ENCODE results near the gene POLR3H. TPM values are rescaled to one million over a fixed set of nuclear protein-coding genes. Genes with fewer than 3 reads are reported as not detected.
A peak's percentile ranks its signal among the peaks of the same experiment; 100 is the strongest.

POLR3H gene
- total and polyA plus RNA-seq, 2 donors (not counting 3 experiments of a cell fraction or from before 2014, with no cell fraction given), result 31.2 to 39.4 TPM

GRCh38 chr22:41524251-41524661, 20.0 kb downstream of the POLR3H start:
- no peak for TF ChIP-seq MYC (IDR thresholded peaks at IDR 0.05; ENCODE audit: low read depth, low read length)
- TF ChIP-seq FOS (IDR thresholded peaks at IDR 0.05; ENCODE audit: borderline replicate concordance, insufficient read depth, low read length), result no peak
- ChIA-PET CTCF (interaction anchor here (1.8 to 4.5 kb wide), 2 partner anchors 120 to 121 kb away, joined by 9 to 124 read pairs; no protein-coding TSS in a partner anchor), POLR2A (no interaction called here)
- dilution Hi-C loops (cut with MboI; ENCODE audit: extremely low pct_ligation_motif_present, low sequenced_read_pairs) (no loop called here), intact Hi-C loops (cut with micrococcal nuclease) (no loop called here)
- H3K9me3 ChIP-seq (replicated peaks; ENCODE audit: control insufficient read depth, insufficient read depth, low read length), result no peaks in the 10 kb centered on the region
- H3K4me1 ChIP-seq (ENCODE audit: control insufficient read depth, extremely low read depth, insufficient read depth, low read length), result no peaks in the 10 kb centered on the region
- FAIRE-seq (no peak), DNase-seq (ENCODE audit: low read depth, low spot score) (peak; percentile 29)
- no TSS peak for BruUV-seq (replicated peaks)
- no peak overlapping the region for H3K4me3 ChIP-seq (replicated peaks in 1 of 3; ENCODE audit: insufficient read depth in 1 of 3, low read depth in 1 of 3, low read length in 3 of 3)
- no peaks in the 10 kb centered on the region for H3K27me3 ChIP-seq (ENCODE audit: control insufficient read depth in 2 of 2, insufficient read depth in 2 of 2, low read length in 2 of 2)
- no peak overlapping the region for H2AFZ ChIP-seq (ENCODE audit: low read depth, low read length)
- H3K79me2 ChIP-seq (ENCODE audit: control insufficient read depth, insufficient read depth, low read length), result no peaks in the 10 kb centered on the region
- H3K36me3 ChIP-seq (ENCODE audit: control insufficient read depth in 2 of 2, extremely low read depth in 1 of 2, insufficient read depth in 2 of 2, low read length in 2 of 2), result peaks cover 0 to 35% of the 10 kb centered on the region in 2 experiments
- no peaks in the 10 kb centered on the region for H4K20me1 ChIP-seq (replicated peaks; ENCODE audit: control insufficient read depth, extremely low read depth, insufficient read depth, low read length)
- H3K4me2 ChIP-seq (ENCODE audit: insufficient read depth, low read length), result no peak overlapping the region
- H3K9ac ChIP-seq (replicated peaks; ENCODE audit: extremely low read depth, insufficient read depth, low read length), result no peak overlapping the region
- H3K9me1 ChIP-seq (replicated peaks; ENCODE audit: control insufficient read depth, extremely low read depth, insufficient read depth, low read length), result no peaks in the 10 kb centered on the region
- H3K27ac ChIP-seq (ENCODE audit: insufficient read depth, low read depth, low read length), result no peak overlapping the region

- ChIA-PET POLR2A (no interaction called here), CTCF (interaction anchor here (1.8 kb wide), 1 partner anchor 120 kb away, joined by 9 read pairs; no protein-coding TSS in a partner anchor)
- TF ChIP-seq, protein P1, sequence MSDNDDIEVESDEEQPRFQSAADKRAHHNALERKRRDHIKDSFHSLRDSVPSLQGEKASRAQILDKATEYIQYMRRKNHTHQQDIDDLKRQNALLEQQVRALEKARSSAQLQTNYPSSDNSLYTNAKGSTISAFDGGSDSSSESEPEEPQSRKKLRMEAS (IDR thresholded peaks at IDR 0.05; ENCODE audit: insufficient read depth, insufficient read length), result no peak
- peak; percentile 44 for TF ChIP-seq POLR2AphosphoS5 (IDR thresholded peaks at IDR 0.05; ENCODE audit: insufficient read depth, low read depth, low read length)
- no peaks in the 10 kb centered on the region for H3K9me3 ChIP-seq (replicated peaks; ENCODE audit: control insufficient read depth, insufficient read depth, low read length)
- H3K36me3 ChIP-seq (ENCODE audit: control insufficient read depth in 2 of 2, extremely low read depth in 1 of 2, insufficient read depth in 2 of 2, low read length in 2 of 2), result peaks cover 0 to 37% of the 10 kb centered on the region in 2 experiments
- no TSS peak for BruUV-seq (replicated peaks)
- H3K9me1 ChIP-seq (replicated peaks; ENCODE audit: control insufficient read depth, extremely low read depth, insufficient read depth, low read length), result no peaks in the 10 kb centered on the region
- no peaks in the 10 kb centered on the region for H4K20me1 ChIP-seq (replicated peaks; ENCODE audit: control insufficient read depth, extremely low read depth, insufficient read depth, low read length)
- H3K27me3 ChIP-seq (ENCODE audit: control insufficient read depth in 2 of 2, insufficient read depth in 2 of 2, low read length in 2 of 2), result no peaks in the 10 kb centered on the region
- no peak overlapping the region for H2AFZ ChIP-seq (ENCODE audit: low read depth, low read length)
- FAIRE-seq (no peak), DNase-seq (ENCODE audit: low read depth, low spot score) (no peak)
- H3K4me3 ChIP-seq (replicated peaks in 1 of 3; ENCODE audit: insufficient read depth in 1 of 3, low read depth in 1 of 3, low read length in 3 of 3), result no peak overlapping the region
- intact Hi-C loops (cut with micrococcal nuclease), result no loop called here
- H3K9ac ChIP-seq (replicated peaks; ENCODE audit: extremely low read depth, insufficient read depth, low read length), result no peak overlapping the region
- H3K27ac ChIP-seq (ENCODE audit: insufficient read depth, low read depth, low read length), result no peak overlapping the region
- H3K4me2 ChIP-seq (ENCODE audit: insufficient read depth, low read length), result no peak overlapping the region
- no peaks in the 10 kb centered on the region for H3K4me1 ChIP-seq (ENCODE audit: control insufficient read depth, extremely low read depth, insufficient read depth, low read length)
- dilution Hi-C loops (cut with MboI; ENCODE audit: extremely low pct_ligation_motif_present, low sequenced_read_pairs), result no loop called here
- no peaks in the 10 kb centered on the region for H3K79me2 ChIP-seq (ENCODE audit: control insufficient read depth, insufficient read depth, low read length)
These were observed 20.6 kb downstream of the POLR3H start for GRCh38 chr22:41523464-41524221.

Data from endothelial cell of umbilical vein (primary cell).